ENCODE data around the gene PDC.
"Not testable (repeated sequence)": the region's sequence is repeated elsewhere in the genome, so short reads cannot be mapped to it uniquely, and the experiment has no call there.

The PDC gene

DNA sequence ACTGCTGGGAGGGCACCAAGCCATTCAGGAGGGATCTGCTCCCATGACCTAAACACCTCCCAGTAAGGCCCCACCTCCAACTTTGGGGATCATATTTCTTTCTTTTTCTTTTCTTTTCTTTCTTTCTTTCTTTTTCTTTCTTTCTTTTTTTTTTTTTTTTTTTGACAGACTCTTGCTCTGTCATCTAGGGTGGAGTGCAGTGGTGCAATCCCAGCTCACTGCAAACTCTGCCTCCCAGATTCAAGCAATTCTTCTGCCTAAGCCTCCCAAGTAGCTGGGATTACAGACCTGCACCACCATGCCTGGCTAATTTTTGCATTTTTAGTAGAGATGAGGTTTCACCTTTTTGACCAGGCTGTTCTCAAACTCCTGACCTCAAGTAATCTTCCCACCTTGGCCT lies 4.6 kb upstream of the PDC start:
- not testable (repeated sequence) for DNase-seq (ENCODE audit: low read depth)

DNA sequence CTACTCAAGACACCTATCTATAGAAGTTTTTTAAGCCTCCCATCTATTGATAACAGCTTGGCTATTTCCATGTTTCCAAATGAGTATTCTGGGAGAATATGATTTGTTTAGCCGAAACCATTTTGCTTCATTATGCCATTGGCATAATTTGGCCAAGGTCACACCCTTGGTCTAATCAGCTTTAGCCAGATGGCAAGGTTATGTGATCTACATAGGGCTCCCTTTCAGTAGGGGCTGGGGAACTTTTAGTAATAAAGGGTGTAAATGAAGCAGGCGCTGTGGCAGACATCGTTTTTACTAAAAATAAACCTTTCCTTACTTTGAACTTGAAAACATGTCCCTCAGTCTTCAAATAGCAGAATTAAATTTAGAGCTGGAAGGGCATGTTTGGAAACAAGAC lies 3.0 kb upstream of the PDC start:
- DNase-seq (ENCODE audit: low read depth) = no peak

DNA sequence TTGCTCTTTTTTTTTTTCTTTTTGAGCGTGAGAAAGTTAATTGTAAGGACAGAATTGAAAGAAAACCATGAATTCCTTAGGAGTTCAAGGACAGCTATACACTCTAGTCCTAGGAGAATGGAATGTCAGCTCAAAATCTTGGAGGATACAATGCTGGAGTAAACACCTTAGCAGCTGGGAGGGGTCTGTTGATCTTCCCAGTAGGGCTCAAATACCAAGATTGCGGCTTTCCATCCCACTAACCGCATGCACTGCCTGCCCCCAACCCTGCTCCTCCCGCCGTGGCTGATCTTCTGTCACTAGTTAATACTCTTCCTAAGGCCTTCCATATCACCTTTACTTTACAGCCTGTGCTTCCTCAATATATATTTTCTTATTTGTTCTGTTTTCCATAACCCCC lies 2.6 kb upstream of the PDC start:
- no peak for DNase-seq (ENCODE audit: low read depth)

DNA sequence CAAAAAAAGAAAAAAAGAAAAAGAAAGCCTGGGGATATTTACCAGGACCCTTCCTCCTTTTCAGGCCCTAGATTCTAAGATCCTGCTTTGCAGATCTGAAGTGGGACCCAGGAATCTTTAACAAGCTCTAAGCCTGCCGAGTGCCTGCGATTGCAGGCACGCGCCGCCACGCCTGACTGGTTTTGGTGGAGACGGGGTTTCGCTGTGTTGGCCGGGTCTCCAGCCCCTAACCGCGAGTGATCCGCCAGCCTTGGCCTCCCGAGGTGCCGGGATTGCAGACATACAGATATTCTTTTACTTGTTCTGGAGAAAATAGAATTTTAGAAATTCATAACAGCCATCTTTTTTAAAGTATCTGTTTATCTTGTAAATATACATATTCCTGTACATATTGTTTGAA lies 1.8 kb downstream of the PDC start:
- not testable (repeated sequence) for DNase-seq (ENCODE audit: low read depth)

DNA sequence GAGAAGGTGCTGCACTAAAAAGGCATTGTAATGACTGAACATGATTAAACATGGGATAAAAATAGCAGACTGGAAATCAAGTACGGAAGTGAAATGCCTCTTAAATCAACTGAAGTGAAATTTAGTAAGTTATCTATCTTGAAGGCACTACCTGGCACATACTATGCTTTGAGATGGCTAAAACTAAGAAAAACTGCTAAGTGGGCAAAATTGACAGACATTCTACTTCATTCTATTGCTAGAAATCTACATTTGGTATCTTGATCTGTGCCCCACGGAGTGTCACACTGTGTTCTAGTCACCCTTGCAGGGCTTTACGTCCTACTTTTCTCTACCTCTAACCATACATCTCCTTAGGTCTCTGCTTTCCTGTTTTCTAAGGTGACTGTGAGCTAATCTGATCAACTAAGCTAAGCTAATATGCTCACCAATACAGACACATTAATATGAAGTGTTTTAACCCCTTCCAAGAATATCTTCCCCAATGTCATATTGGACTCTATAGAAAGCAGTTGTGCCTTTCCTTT lies 4.1 kb downstream of the PDC start:
- no peak for DNase-seq (ENCODE audit: low read depth)

DNA sequence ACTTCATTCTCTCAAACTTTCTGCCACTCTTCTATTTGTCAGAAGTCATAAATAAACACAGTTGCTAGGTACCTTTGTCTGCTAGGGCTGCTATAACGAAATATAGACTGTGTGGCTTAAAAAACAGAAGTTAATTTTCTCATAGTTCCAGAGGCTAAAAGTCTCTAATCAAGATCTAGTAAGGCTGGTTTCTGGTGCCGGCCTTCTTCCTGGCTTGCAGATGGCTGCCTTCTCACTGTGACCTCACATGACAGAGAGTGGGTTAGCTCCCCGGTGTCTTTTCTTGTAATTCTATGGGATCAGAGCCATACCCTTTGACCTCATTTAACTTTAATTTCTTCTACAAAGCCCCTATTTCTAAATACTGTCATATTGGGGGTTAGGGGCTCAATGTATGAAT lies 5.9 kb downstream of the PDC start:
- no peak for DNase-seq (ENCODE audit: low read depth)

DNA sequence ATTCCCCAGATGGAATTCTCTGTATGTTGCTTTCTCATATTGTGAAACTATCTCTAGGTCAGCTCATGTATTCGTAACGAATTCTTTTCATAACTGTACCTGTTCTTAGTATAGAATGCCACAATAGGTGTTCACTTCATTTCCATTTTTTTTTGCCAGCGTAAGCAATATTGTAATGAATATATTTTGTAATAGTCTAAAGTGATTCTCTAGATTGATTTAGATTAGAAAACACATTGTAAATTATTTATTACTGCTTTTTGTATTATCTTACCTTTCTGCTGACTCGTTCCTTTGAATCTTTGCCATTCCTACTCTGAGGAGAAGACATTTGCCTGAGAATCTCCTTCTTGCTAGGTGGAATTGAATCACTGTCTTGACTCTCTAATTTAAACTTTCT lies 14.8 kb downstream of the PDC start:
- no peak for DNase-seq (ENCODE audit: low read depth)

DNA sequence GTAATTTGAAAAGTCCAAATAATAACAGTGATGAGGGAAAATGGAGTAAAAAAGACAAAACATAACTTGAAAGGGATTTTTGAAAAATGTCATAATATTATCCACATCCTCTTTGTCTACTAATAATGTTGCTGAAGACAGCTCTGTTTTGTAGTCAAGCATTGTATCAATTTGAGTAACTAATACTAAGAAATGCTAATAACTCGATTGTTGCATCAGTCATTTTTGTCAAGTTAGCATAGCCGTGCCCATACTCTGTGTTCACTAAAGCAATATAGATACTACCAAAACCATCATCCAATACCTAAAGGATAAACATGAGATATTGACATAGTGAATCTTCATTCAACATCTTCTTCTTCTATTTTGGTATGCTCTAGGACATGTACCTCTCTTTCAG lies 17.3 kb downstream of the PDC start:
- no peak for DNase-seq (ENCODE audit: low read depth)

DNA sequence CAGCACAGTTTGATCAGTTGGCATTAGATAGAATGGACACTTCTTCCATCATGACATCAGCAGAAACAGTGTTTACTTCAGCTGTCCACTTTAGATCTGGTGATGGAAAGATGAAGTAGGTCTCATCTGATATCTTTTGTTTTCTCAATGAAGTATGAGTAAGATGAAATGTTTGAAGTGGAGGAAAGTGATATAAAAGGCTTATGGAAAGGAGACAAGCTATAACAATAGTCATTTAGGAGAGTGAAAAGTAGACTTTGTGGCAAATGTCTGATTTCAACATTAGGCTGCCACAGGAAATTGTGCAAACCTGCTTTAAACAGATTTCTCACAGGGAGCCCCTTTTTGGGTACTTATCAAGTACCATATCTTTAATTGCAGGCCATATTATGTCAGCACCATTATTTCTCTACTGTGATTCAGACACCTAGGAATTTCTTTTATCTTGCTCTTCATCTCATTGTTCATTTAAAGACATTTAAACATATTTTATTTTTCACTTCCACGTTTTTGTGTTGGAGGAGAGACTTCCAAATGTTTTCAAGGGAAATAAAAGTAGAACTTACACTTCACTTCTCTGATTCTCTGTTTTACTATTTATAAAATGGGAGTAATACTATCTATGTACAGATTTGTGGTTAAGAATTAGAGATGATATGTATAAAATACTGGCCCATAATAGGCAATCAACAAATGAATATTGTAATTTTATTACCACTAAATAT lies 18.1 kb downstream of the PDC start:
- DNase-seq (ENCODE audit: low read depth) = no peak

DNA sequence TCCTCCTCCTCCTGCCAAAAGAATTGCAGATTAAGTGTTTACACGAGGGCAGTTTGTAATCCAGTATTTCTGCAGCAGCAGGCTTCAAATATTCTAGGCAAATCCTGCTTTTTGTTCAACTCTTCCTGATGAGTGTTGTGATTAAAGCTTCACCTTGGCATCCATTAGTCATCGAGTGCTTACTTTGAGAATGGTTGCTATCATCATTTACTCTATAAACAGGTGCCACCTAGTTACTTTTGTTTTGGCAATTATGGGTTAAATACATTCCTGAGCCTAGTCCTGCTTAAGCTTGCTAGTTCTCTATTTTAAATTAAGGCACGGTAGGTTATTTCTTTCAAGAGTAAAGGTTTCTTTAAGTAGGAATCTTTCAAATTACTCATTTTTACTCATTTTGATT lies 20.3 kb downstream of the PDC start:
- DNase-seq (ENCODE audit: low read depth) = no peak

DNA sequence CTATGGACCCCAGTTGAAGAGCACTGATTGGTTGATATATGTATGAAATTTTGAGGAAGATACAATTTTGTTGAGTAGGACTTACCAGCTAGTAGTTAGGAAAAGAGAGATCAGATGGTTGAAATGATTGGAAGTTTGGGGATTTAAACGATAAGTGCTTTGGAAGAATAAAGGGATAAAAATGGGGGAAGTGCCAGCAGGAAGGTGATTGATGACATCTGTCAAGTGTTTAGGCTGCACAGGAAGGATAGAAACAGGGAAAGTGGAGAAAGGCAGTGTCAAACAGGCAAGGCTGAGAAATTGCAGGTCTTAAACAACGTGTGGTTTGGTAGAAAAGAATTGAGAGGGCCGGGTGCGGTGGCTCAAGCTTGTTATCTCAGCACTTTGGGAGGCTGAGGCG lies 22.3 kb downstream of the PDC start:
- DNase-seq (ENCODE audit: low read depth) = no peak

DNA sequence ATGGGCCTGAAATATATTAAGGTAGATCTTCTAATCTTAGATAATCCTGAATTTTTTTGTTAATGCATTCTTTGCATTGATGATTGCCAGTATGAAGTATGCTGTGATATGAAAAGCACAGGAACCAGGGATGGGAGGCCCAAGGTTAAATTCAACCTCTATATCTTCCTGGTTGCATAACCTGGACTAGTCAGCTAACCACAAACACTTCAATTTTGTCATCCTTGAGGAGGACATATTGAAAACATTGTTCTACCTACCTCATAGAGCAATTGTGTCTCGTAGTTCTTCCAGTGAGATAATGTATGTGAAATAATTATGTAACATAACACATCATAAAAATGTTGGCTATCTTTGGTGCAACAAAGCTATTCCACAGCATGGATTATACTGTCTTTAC lies 25.6 kb downstream of the PDC start:
- no peak for DNase-seq (ENCODE audit: low read depth)

DNA sequence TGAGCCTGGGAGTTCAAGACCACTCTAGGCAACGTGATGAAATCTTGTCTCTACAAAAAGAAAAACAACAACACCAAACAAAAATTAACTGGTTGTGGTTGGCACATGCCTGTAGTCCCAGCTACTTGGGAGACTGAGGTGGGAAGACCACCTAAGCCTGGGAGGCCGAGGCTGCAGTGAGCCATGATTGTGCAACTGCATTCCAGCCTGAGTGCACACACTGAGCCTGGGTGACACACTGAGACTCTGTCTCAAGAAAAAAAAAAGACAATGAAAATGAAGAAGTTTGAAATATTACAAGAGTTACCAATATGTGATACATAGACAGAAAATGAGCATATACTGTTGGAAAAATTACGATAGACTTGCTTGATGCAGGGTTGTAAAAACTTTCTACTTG lies 31.9 kb downstream of the PDC start:
- no peak for DNase-seq (ENCODE audit: low read depth)

DNA sequence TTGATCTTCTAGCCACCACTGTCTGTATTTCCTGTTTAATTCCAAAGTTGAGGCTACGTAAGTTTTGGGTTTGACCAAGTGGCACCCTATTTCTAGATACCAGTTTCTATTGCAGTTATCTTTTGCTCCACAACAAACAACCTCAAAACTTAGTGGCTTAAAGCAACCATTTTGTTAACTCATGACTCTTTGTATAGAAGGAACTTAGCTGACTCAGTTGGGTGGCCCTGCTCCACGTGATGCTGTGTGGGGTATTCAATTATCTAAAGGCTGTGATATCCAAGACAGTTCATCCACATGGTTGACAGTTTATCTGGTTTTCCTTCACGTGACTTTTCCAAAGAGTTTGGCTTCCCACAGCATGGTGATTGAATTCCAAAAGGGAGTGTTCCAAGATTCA lies 34.8 kb downstream of the PDC start:
- no peak for DNase-seq (ENCODE audit: low read depth)

DNA sequence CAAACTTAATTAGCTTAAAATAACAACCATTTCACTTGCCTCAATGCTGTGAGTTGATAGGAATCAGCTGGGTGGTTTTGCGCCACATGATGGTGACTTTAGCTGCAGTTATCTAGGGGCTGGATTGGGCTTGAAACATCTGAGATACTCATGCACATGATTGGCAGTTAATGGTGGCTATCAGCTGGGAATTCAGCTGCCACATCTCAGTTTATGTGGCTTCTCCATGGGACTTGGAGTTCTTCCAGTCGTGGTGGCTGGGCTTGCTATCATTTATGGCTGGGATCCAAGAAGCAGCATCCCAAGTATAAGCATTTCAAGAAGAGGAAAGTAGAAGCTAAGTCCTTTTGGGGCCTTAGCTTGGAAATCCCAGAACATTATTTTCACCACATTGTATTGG lies 36.4 kb downstream of the PDC start:
- DNase-seq (ENCODE audit: low read depth) = no peak

DNA sequence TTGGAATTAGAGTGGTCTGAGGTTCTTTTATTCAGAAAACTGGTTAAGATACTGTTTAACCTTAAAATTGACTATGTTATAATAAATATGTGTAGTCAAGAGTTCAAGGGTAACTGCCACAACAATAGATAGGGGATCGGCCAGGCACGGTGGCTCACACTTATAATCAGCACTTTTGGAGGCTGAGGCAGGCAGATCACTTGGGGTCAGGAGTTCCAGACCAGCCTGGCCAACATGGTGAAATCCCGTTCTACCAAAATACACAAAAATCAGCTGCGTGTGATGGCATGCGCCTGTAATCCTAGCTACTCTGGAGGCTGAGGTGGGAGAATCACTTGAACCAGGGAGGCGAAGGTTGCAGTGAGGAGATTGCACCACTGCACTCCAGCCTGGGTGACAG lies 39.5 kb downstream of the PDC start:
- no peak for DNase-seq (ENCODE audit: low read depth)

DNA sequence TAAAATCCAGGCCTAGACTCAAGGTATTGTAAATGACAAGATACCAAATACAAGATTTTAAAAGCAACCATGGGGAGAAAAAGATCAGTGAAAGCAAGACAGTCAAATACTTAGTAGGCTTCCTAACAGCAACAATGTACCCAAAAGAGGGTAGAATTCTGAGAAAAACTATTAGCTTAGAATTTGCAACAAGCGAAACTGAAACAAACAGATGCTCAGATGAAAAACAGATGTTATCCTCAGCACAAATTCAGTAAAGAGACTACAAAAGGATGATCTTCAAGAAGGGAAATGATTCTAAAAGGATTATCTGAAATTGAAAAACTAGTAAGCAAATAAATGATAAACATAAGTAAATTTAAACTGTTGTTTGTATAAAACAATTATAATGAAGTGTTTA lies 40.0 kb downstream of the PDC start:
- no peak for DNase-seq (ENCODE audit: low read depth)

DNA sequence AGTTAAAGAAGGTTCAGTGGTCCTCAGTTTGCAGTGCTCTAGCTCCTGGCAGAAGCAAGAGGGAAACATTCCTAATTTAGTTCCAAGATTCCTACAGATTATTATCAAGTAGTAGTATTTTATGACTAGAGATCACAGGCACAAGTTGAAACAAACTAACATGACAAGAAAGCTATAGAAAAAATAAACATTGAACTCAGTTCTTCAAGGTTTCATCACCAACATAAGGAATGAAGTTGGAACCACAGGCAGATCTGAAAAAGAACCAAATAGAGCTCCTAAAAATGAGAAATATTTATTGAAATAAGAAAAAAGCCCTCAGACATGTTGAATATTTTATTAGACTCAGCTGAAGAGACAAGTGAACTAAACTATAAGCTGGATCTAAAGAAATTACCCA lies 40.6 kb downstream of the PDC start:
- DNase-seq (ENCODE audit: low read depth) = no peak

DNA sequence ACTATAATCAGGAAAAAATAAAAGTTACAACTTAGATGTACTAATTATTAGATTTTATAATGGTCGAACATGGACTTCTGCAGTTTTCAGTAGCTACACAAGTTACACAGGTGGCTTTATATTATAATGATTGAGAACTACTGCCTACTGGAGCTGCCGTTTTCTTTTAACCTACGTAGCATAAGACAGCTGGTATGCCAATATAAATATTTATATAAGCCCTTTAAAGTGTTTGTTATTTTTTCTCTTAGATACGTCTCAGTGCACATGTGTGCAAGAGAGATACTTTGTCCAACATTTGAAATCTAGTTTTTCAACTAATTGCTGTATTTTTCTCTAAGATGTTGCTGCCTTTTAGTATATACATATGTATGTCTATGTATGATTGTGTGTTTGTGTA lies 42.4 kb downstream of the PDC start:
- no peak for DNase-seq (ENCODE audit: low read depth)

DNA sequence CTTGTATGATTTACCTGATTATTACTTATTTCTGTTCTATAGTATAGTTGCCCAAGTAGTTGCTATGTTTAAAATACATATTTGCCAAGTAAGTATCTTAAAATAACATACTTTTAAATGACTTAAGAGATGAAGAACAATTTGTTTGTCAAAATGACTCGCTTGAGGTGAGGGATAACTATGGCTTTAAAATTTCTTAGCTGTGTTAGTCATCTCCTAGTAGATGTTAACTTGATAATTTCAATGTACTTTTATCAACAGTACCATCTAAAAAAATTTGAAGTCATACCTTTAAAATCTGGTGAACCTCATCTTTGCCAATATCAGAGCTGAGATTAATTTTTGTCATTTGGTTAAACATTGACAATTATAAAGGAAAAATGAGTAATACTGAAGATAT lies 47.6 kb downstream of the PDC start:
- DNase-seq (ENCODE audit: low read depth) = no peak

DNA sequence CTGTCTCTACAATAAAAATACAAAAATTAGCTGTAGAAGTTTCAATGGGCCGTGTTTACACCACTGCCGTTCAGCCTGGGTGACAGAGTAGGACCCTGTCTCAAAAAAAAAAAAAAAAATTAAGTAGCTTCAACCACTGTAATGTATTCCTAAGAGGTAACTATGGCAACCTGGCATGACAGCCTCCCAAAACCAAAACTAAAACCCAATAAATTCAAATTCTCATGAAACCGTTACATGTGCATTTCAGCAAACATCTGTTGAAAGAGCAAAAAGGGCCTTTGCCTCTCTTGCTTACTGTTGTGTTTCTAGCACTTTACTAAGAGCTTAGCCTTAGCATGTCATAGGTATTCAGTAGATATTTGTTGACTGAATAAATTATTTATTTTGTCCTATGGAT lies 51.8 kb downstream of the PDC start:
- DNase-seq (ENCODE audit: low read depth) = no peak

DNA sequence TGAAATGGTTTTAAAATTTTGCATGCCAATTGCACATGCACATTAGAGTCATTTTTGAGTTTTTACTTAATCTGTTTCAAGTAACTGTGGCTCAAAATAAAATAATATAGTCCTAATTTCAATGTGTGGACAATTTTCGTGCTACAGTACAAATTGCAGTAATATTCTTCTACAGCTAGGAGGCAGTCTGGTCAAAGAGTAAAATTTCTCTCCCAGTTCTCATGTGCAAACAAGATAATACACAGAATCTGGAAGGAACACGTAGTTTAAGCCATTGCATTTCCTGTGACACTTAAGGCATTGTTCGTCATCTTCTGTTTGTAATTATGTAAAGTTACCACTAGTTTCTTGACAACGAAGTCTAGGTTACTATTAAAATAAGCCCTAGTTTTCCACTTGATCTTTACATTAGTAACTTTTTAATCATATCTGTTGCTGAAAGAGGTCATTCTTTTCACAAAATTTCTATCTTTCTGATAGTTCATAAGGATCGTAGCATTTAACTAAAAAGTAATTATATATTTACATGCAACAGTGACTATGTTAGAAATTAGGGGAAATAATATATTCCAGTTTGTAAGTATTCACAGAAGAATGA lies 56.4 kb downstream of the PDC start:
- no peak for DNase-seq (ENCODE audit: low read depth)

DNA sequence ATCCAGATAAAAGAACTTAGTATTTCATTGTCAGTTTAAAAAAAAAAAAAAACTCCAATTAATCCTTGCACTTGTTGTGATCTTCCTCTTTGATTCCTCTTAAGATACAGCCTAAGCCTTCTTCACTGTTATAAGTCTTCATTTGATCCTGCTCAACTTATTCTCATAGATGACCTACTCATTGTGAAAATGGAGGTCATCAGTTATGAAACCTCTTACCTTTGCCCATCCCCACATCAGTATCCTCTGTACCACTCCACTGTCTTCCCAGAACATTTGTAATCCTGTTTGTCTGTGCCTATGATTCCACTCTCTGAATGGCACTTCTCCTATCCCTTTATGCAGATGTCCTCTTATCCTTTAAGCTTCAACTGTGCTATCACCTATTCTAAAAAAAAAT lies 57.3 kb downstream of the PDC start:
- DNase-seq (ENCODE audit: low read depth) = no peak

DNA sequence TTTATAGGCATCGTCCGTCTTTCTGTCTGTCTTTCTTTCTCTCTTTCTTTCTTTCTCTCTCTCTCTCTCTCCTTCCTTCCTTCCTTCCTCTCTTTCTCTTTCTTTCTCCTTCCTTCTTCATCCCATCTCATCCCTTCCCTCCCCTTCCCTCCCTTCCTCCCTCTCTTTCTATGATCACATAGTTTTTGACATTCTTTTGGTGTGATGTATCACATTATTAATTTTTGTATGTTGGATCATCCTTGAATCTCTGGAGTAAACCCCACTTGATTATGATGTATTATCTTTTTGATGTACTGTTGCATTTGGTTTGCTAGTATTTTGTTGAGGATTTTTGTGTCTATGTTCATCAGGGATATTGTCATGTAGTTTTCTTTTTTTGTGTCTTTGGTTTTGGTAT lies 59.5 kb downstream of the PDC start:
- DNase-seq (ENCODE audit: low read depth) = not testable (repeated sequence)

Measured in activated T-helper 9 cell treated with anti-CD3 and anti-CD28 coated beads, Interleukin-2, amount 50 U/mL, for 16 hours (primary cell).